ENCODE results near the gene SLC5A6. TPM values are rescaled to one million over a fixed set of nuclear protein-coding genes. Genes with fewer than 3 reads are reported as not detected.
A peak's percentile ranks its signal among the peaks of the same experiment; 100 is the strongest.

The SLC5A6 gene
- total RNA-seq, 1 experiment from 2014 or later = 122 TPM

DNA sequence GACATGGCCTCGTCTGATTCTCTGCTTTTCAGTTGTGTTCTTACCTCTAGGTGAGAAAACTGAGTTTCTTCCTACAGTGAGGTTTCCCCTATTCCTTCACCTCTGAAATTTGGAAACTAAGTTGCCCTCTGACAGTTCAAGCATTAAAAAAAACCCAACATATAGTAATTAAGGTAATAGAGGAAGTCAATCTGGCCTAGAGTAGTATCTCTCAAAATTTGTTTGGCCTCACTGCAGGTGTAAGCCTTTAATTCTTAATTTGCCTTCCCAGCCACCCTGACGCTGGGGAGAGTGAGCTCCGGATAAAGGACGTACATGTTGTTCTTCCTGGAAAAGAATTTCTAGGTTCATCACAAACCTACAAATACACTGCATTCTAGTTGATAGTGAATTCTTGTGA is 6.5 kb upstream of the SLC5A6 start:
- no CpG with 5 or more reads among the region's 4 CpGs for WGBS (ENCODE audit: extremely low coverage, insufficient read length, low lambda C conversion rate)
- no peak overlapping the region for H2AK5ac ChIP-seq (ENCODE audit: insufficient read length, low read length)
- H3K4ac ChIP-seq (ENCODE audit: low read depth, low read length) = no peak overlapping the region
- no peaks in the 10 kb centered on the region for H3K79me1 ChIP-seq (ENCODE audit: insufficient read depth, low read depth, low read length, poor library complexity, severe bottlenecking)
- peaks cover 53 to 76% (median 74%) of the 10 kb centered on the region in 3 experiments for H3K36me3 Mint-ChIP-seq (ENCODE audit: insufficient read depth in 1 of 3, low read depth in 3 of 3)
- no peak overlapping the region for H4K8ac ChIP-seq (replicated peaks; ENCODE audit: insufficient read length, low read depth, low read length)
- H3K4me2 ChIP-seq (ENCODE audit: insufficient read depth, insufficient read length, low read length) = peak overlapping the region; percentile 97
- H2BK20ac ChIP-seq (ENCODE audit: low read depth, low read length, poor library complexity, severe bottlenecking) = no peak overlapping the region
- no peak overlapping the region for H2BK15ac ChIP-seq (ENCODE audit: low read depth, low read length)
- peaks cover 4% of the 10 kb centered on the region; the same call in 1 of the 2 replicates for H3K4me1 ChIP-seq (ENCODE audit: insufficient read depth, low read length)
- no peak overlapping the region for H3K23ac ChIP-seq (ENCODE audit: insufficient read length, low read depth, low read length)
- no peaks in the 10 kb centered on the region for H3K27me3 ChIP-seq (ENCODE audit: insufficient read depth, low read length)
- H3K9ac ChIP-seq (ENCODE audit: extremely low read depth, insufficient read length, low read length) = peak overlapping the region; percentile 97
- no peak overlapping the region for H3K27ac ChIP-seq (ENCODE audit: insufficient read length, low read depth, low read length)
- H3K79me2 ChIP-seq (ENCODE audit: insufficient read depth, low read length) = peaks cover 12% of the 10 kb centered on the region; the same call in 1 of the 2 replicates
- H3K27me3 Mint-ChIP-seq (ENCODE audit: low read depth) = no peaks in the 10 kb centered on the region
- no peak overlapping the region for H3T11ph ChIP-seq (ENCODE audit: low read length)
- no peaks in the 10 kb centered on the region for H3K9me3 ChIP-seq (ENCODE audit: control insufficient read depth, low read depth, low read length)
- peaks cover 21 to 28% of the 10 kb centered on the region in 2 experiments for H3K4me1 Mint-ChIP-seq
- H4K20me1 ChIP-seq (ENCODE audit: control insufficient read depth, insufficient read depth, insufficient read length) = no peaks in the 10 kb centered on the region
- H4K91ac ChIP-seq (ENCODE audit: insufficient read length, low read depth, low read length) = no peak overlapping the region
- no peak overlapping the region for H3K14ac ChIP-seq (ENCODE audit: insufficient read depth, low read length)
- H2BK5ac ChIP-seq (ENCODE audit: insufficient read length, low read length) = no peak overlapping the region
- peaks cover 0 to 1% of the 10 kb centered on the region in 2 experiments; a peak in 1 of 5 replicates for H3K9me3 Mint-ChIP-seq
- no peak overlapping the region for H2AFZ ChIP-seq (ENCODE audit: low read length)
- no peak overlapping the region for H2BK12ac ChIP-seq (ENCODE audit: insufficient read length, low read depth, low read length)
- peaks cover 9% of the 10 kb centered on the region for H3K23me2 ChIP-seq (ENCODE audit: insufficient read length, low read depth, low read length, poor library complexity, severe bottlenecking)
- peak overlapping the region; percentile 91 to 96 for H3K4me3 Mint-ChIP-seq
- H2BK120ac ChIP-seq (ENCODE audit: low read depth, low read length, poor library complexity, severe bottlenecking) = no peak overlapping the region
- H3K27ac Mint-ChIP-seq = peak overlapping the region in 2 of 3 experiments; percentile 16 to 40; a peak in 3 of 7 replicates
- no peak overlapping the region for H4K5ac ChIP-seq (ENCODE audit: insufficient read length, low read depth, low read length)
- no peak for DNase-seq
- H3K56ac ChIP-seq (ENCODE audit: insufficient read length, low read depth, low read length) = no peak overlapping the region
- TF ChIP-seq, protein P1, sequence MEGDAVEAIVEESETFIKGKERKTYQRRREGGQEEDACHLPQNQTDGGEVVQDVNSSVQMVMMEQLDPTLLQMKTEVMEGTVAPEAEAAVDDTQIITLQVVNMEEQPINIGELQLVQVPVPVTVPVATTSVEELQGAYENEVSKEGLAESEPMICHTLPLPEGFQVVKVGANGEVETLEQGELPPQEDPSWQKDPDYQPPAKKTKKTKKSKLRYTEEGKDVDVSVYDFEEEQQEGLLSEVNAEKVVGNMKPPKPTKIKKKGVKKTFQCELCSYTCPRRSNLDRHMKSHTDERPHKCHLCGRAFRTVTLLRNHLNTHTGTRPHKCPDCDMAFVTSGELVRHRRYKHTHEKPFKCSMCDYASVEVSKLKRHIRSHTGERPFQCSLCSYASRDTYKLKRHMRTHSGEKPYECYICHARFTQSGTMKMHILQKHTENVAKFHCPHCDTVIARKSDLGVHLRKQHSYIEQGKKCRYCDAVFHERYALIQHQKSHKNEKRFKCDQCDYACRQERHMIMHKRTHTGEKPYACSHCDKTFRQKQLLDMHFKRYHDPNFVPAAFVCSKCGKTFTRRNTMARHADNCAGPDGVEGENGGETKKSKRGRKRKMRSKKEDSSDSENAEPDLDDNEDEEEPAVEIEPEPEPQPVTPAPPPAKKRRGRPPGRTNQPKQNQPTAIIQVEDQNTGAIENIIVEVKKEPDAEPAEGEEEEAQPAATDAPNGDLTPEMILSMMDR (conservative IDR thresholded peaks at IDR 0.05) = no peak
- H3K18ac ChIP-seq (ENCODE audit: insufficient read length, low read depth, low read length) = no peak overlapping the region
